Transverse colon (tissue), 4 donors: Measurements from ENCODE around the gene PDC. TPM values are rescaled to one million over a fixed set of nuclear protein-coding genes. Genes with fewer than 3 reads are reported as not detected.
A peak's percentile ranks its signal among the peaks of the same experiment; 100 is the strongest.

Experiments
- DNase-seq: peaks from one replicate; pipeline ENCODE4 v3.0.0-alpha.2; 2019
- H3K27ac ChIP-seq, 4 donors: fragments of 200-600 bp; sonication (generic); 2 replicates each; pipeline ENCODE4 v1.5.1; 2016 to 2018; ENCODE audit warnings: inconsistent platforms in 4 of 4
- H3K27me3 ChIP-seq: fragments of 200-600 bp; sonication (generic); 2 replicates; pipeline ENCODE4 v1.5.1; 2017; ENCODE audit warnings: inconsistent platforms
- H3K36me3 ChIP-seq, 4 donors: fragments of 200-600 bp; sonication (generic); 2 replicates each; pipeline ENCODE4 v1.5.1; 2017 to 2019; ENCODE audit warnings: inconsistent platforms in 4 of 4
- H3K4me1 ChIP-seq, 4 donors: fragments of 200-600 bp; sonication (generic); 2 replicates each; pipeline ENCODE4 v1.5.1; 2017 to 2020; ENCODE audit warnings: inconsistent platforms in 4 of 4
- H3K4me3 ChIP-seq, 4 donors: fragments of 200-600 bp; sonication (generic); 1 replicate in 1 of 4; 2 replicates in 3 of 4; pipeline versions ENCODE4 v1.5.1 to v1.6.1; 2017 to 2019; ENCODE audit warnings: inconsistent platforms in 4 of 4
- H3K9me3 ChIP-seq, 2 donors: fragments of 200-600 bp; sonication (generic); 2 replicates each; pipeline ENCODE4 v1.5.1; 2017 to 2019; ENCODE audit warnings: inconsistent platforms in 2 of 2
- CTCF ChIP-seq, 5 experiments: fragments of 200-600 bp in 3 of 5; fragments of 450-650 bp in 2 of 5; sonication (generic) in 3 of 5; IDR thresholded peaks; 1 replicate in 2 of 5; 2 replicates in 3 of 5; pipeline ENCODE4 v1.5.1; 2016 to 2017; ENCODE audit warnings: antibody characterized with exemption in 5 of 5, inconsistent platforms in 3 of 5, mild to moderate bottlenecking in 2 of 5, moderate library complexity in 1 of 5
- EP300 ChIP-seq: sonication (generic); formaldehyde crosslinking; IDR thresholded peaks from one replicate; pipeline ENCODE4 v1.6.1; 2017; ENCODE audit warnings: antibody characterized with exemption, low read depth
- POLR2A ChIP-seq: fragments of 450-650 bp; IDR thresholded peaks from one replicate; pipeline ENCODE4 v1.6.1; 2016; ENCODE audit warnings: antibody characterized with exemption, mild to moderate bottlenecking, moderate library complexity
- POLR2AphosphoS5 ChIP-seq, 3 donors: sonication (generic); formaldehyde crosslinking; IDR thresholded peaks; one replicate each; pipeline ENCODE4 v1.6.1; 2016; ENCODE audit warnings: antibody characterized with exemption in 3 of 3
- WGBS, 2 donors: methylation state at CpG; one replicate each; pipeline ENCODE4 v1.1.5; 2018; ENCODE audit warnings: low coverage in 1 of 2; 5-methylcytosine and 5-hydroxymethylcytosine counted together
- in situ Hi-C, 4 donors: fragments of 200-750 bp; cut with MboI; loops; one replicate each; pipeline versions ENCODE4 v1.15.0 to v1.15.1; 2017; ENCODE audit warnings: low sequenced_read_pairs in 3 of 4, low pct_ligation_motif_present in 1 of 4, low pct_unique_long_range_greater_than_20kb in 1 of 4
- intact Hi-C: fragments of 100-400 bp; cut with DNase I; formaldehyde crosslinking; loops from one replicate; pipeline ENCODE4 v1.15.1; 2023; ENCODE audit warnings: low total_unique reads
- total RNA-seq, 4 donors: library from RNA; depleted of rRNA; stranded (reverse); fragments of >200 nt; gene quantifications; one replicate each; pipeline ENCODE4 v1.1.0, GENCODE V29; 2016

The PDC gene
- total RNA-seq, 4 donors from 2014 or later: not detected

- intact Hi-C loops (no loop called here), in situ Hi-C loops (loop anchor here in 2 of 4 donors (10.0 to 25.0 kb wide), 2 partner anchors 201 to 499 kb away; partner anchors contain the start of gene PTGS2 (in 1 of the 2))
- Histone ChIP-seq H3K9me3 (no peaks in the 10 kb centered on the region), H3K27ac (no peak overlapping the region), H3K27me3 (no peaks in the 10 kb centered on the region), H3K4me1 (no peaks in the 10 kb centered on the region), H3K4me3 (no peak overlapping the region), H3K36me3 (no peaks in the 10 kb centered on the region)
- TF ChIP-seq POLR2AphosphoS5 (IDR thresholded peaks at IDR 0.05): no peak
- TF ChIP-seq POLR2A: no peak
- TF ChIP-seq CTCF (IDR thresholded peaks at IDR 0.05): no peak
- TF ChIP-seq EP300: no peak
- DNase-seq: no peak
- 44 to 82% methylated on average over 1 of the region's 1 CpG for WGBS, 2 donors
Observed at GRCh38 chr1:186486061-186486460, 25.1 kb upstream of the PDC start.

- 50 to 55% methylated on average over 2 of the region's 2 CpGs for WGBS, 2 donors
- in situ Hi-C loops: loop anchor here in 3 of 4 donors (5.0 to 25.0 kb wide), 3 partner anchors 204 to 504 kb away; partner anchors contain the start of gene PTGS2 (in 1 of the 3)
Observed at GRCh38 chr1:186483561-186483960, 22.6 kb upstream of the PDC start.

GRCh38 chr1:186482661-186483255, 21.8 kb upstream of the PDC start:
- H3K4me3 ChIP-seq: no peak overlapping the region
- no peaks in the 10 kb centered on the region for H3K36me3 ChIP-seq
- H3K9me3 ChIP-seq: no peaks in the 10 kb centered on the region
- TF ChIP-seq CTCF (IDR thresholded peaks at IDR 0.05) (peak; percentile 54 to 67 (median 63)), POLR2AphosphoS5 (IDR thresholded peaks at IDR 0.05) (no peak), EP300 (no peak)
- 0 to 2% methylated on average over 4 of the region's 4 CpGs for WGBS, 2 donors
- H3K27ac ChIP-seq: no peak overlapping the region
- H3K27me3 ChIP-seq: no peaks in the 10 kb centered on the region
- DNase-seq: peak; percentile 25
- in situ Hi-C loops: loop anchor here in 3 of 4 donors (5.0 to 25.0 kb wide), 3 partner anchors 205 to 505 kb away; partner anchors contain the start of gene PTGS2 (in 1 of the 3)
- H3K4me1 ChIP-seq: no peaks in the 10 kb centered on the region
- intact Hi-C loops: no loop called here

More at GRCh38 chr1:186483561-186483960, 22.6 kb upstream of the PDC start:
- Histone ChIP-seq H3K36me3 (no peaks in the 10 kb centered on the region), H3K27me3 (no peaks in the 10 kb centered on the region), H3K9me3 (no peaks in the 10 kb centered on the region), H3K27ac (no peak overlapping the region), H3K4me1 (no peaks in the 10 kb centered on the region), H3K4me3 (no peak overlapping the region)
- no peak for TF ChIP-seq POLR2A
- no peak for TF ChIP-seq POLR2AphosphoS5 (IDR thresholded peaks at IDR 0.05)
- TF ChIP-seq EP300: no peak
- no peak for TF ChIP-seq CTCF (IDR thresholded peaks at IDR 0.05)
- no peak for DNase-seq
- intact Hi-C loops: no loop called here

- no peaks in the 10 kb centered on the region for H3K36me3 ChIP-seq
- DNase-seq: no peak
- in situ Hi-C loops (loop anchor here in 3 of 4 donors (5.0 to 25.0 kb wide), 3 partner anchors 206 to 506 kb away; partner anchors contain the start of gene PTGS2 (in 1 of the 3)), intact Hi-C loops (no loop called here)
- no peak overlapping the region for H3K4me3 ChIP-seq
- WGBS, 2 donors: 66 to 70% methylated on average over 2 of the region's 2 CpGs
- H3K27me3 ChIP-seq: no peaks in the 10 kb centered on the region
- no peaks in the 10 kb centered on the region for H3K4me1 ChIP-seq
- no peaks in the 10 kb centered on the region for H3K9me3 ChIP-seq
- no peak for TF ChIP-seq POLR2AphosphoS5 (IDR thresholded peaks at IDR 0.05)
- no peak for TF ChIP-seq EP300
- TF ChIP-seq CTCF (IDR thresholded peaks at IDR 0.05): no peak
- no peak for TF ChIP-seq POLR2A
- H3K27ac ChIP-seq: no peak overlapping the region
Observed at GRCh38 chr1:186481303-186481888, 20.5 kb upstream of the PDC start.
